Activated CD4-positive, alpha-beta T cell treated with anti-CD3 and anti-CD28 coated beads, Interleukin-10, Interleukin-2, amounts not matched to agents 100 ng/mL and 50 ng/mL, durations not matched to agents 16 hours and 8 hours (primary cell): ENCODE results near the gene NFIA.
A peak's percentile ranks its signal among the peaks of the same experiment; 100 is the strongest.

Experiments used
- DNase-seq: peaks from one replicate; pipeline ENCODE4 v3.0.0-alpha.2; 2020

Gene NFIA

GRCh38 chr1:61132645-61133334 lies 50.4 kb downstream of the NFIA start:
- DNase-seq, result no peak

- DNase-seq, result no peak
Observed at GRCh38 chr1:61133335-61134019, 51.1 kb downstream of the NFIA start.

- DNase-seq, result no peak
Observed at GRCh38 chr1:61135291-61135690, 52.9 kb downstream of the NFIA start.

GRCh38 chr1:61138305-61138704 lies 55.9 kb downstream of the NFIA start:
- DNase-seq, result no peak

GRCh38 chr1:61138921-61139774 lies 56.8 kb downstream of the NFIA start:
- DNase-seq, result no peak

- DNase-seq, result no peak
Observed at GRCh38 chr1:61139775-61140549, 57.6 kb downstream of the NFIA start.

GRCh38 chr1:61140778-61141177 lies 58.4 kb downstream of the NFIA start:
- DNase-seq, result no peak

- DNase-seq, result no peak
Observed at GRCh38 chr1:61141288-61142042, 59.1 kb downstream of the NFIA start.

- no peak for DNase-seq
Observed at GRCh38 chr1:61142043-61142440, 59.7 kb downstream of the NFIA start.

GRCh38 chr1:61142726-61143500 lies 60.6 kb downstream of the NFIA start:
- DNase-seq, result no peak

GRCh38 chr1:61143821-61144424 lies 61.6 kb downstream of the NFIA start:
- no peak for DNase-seq

- no peak for DNase-seq
Observed at GRCh38 chr1:61149010-61149860, 66.9 kb downstream of the NFIA start.

GRCh38 chr1:61151565-61151964 lies 69.2 kb downstream of the NFIA start:
- no peak for DNase-seq

- no peak for DNase-seq
Observed at GRCh38 chr1:61152066-61152465, 69.7 kb downstream of the NFIA start.

- DNase-seq, result no peak
Observed at GRCh38 chr1:61152469-61153105, 70.2 kb downstream of the NFIA start.

- no peak for DNase-seq
Observed at GRCh38 chr1:61156576-61157467, 74.5 kb downstream of the NFIA start.

- peak; percentile 52 for DNase-seq
Observed at GRCh38 chr1:61157468-61157987, 75.2 kb downstream of the NFIA start.

- peak; percentile 4 for DNase-seq
Observed at GRCh38 chr1:61158591-61158990, 76.2 kb downstream of the NFIA start.
